Keratinocyte (primary cell): Measurements from ENCODE around the gene CCDC54. TPM values are rescaled to one million over a fixed set of nuclear protein-coding genes. Genes with fewer than 3 reads are reported as not detected.

Experiments used
- DNase-seq: peaks from one replicate; pipeline ENCODE4 v3.0.0-alpha.2; 2011; ENCODE audit warnings: low read depth, missing footprints, low spot score
- FAIRE-seq: peaks from 2 replicates; lab custom pipeline; 2011; peaks lifted over from hg19 to GRCh38; lab: Jason Lieb, UNC
- H2AFZ ChIP-seq: 2 replicates; pipeline ENCODE4 v1.6.0; 2012; ENCODE audit warnings: low read length, control low read depth, inconsistent platforms; ENCODE audit not compliant: control insufficient read depth
- H3K27ac ChIP-seq: 2 replicates; pipeline ENCODE4 v1.5.1; 2011; ENCODE audit warnings: low read length; ENCODE audit not compliant: control insufficient read depth, insufficient read depth
- H3K27me3 ChIP-seq: 3 replicates; pipeline ENCODE4 v1.6.0; 2011; ENCODE audit warnings: low read length; ENCODE audit not compliant: control insufficient read depth, insufficient read depth; ENCODE audit errors: extremely low read depth
- H3K36me3 ChIP-seq, 2 experiments: 2 replicates in 1 of 2; 3 replicates in 1 of 2; pipeline ENCODE4 v1.5.1; 2011; ENCODE audit warnings: low read length in 2 of 2, mild to moderate bottlenecking in 1 of 2; ENCODE audit not compliant: control insufficient read depth in 2 of 2, insufficient read depth in 2 of 2; ENCODE audit errors: extremely low read depth in 1 of 2
- H3K4me1 ChIP-seq: 3 replicates; pipeline ENCODE4 v1.5.1; 2011; ENCODE audit warnings: low read length; ENCODE audit not compliant: control insufficient read depth, insufficient read depth; ENCODE audit errors: extremely low read depth
- H3K4me2 ChIP-seq: 3 replicates; pipeline ENCODE4 v1.6.0; 2011; ENCODE audit warnings: low read depth, low read length; ENCODE audit not compliant: control insufficient read depth, insufficient read depth; ENCODE audit errors: extremely low read depth
- H3K4me3 ChIP-seq, 3 experiments: fragments of 200-600 bp in 1 of 3; sonication (generic) in 1 of 3; 2 replicates in 2 of 3; 3 replicates in 1 of 3; pipeline ENCODE4 v1.5.1; 2011 to 2016; ENCODE audit warnings: low read length in 3 of 3, mild to moderate bottlenecking in 3 of 3, control low read depth in 2 of 3, inconsistent platforms in 1 of 3, low read depth in 1 of 3, mixed read lengths in 1 of 3, mixed run types in 1 of 3, moderate library complexity in 1 of 3; ENCODE audit not compliant: control insufficient read depth in 2 of 3, insufficient read depth in 2 of 3; ENCODE audit errors: extremely low read depth in 1 of 3
- H3K79me2 ChIP-seq: 2 replicates; pipeline ENCODE4 v1.6.0; 2012; ENCODE audit warnings: low read length; ENCODE audit not compliant: control insufficient read depth, insufficient read depth
- H3K9ac ChIP-seq: 3 replicates; pipeline ENCODE4 v1.6.0; 2011; ENCODE audit warnings: low read length; ENCODE audit not compliant: control insufficient read depth, insufficient read depth; ENCODE audit errors: extremely low read depth
- H3K9me1 ChIP-seq: 3 replicates; pipeline ENCODE4 v1.6.0; 2011; ENCODE audit warnings: low read length; ENCODE audit not compliant: control insufficient read depth, insufficient read depth; ENCODE audit errors: extremely low read depth
- H3K9me3 ChIP-seq: 2 replicates; pipeline ENCODE4 v1.5.1; 2012; ENCODE audit warnings: low read depth, low read length; ENCODE audit not compliant: control insufficient read depth
- H4K20me1 ChIP-seq: 3 replicates; pipeline ENCODE4 v1.6.0; 2011; ENCODE audit warnings: low read length; ENCODE audit not compliant: control insufficient read depth, insufficient read depth; ENCODE audit errors: extremely low read depth
- EZH2 ChIP-seq: IDR thresholded peaks from one replicate; pipeline ENCODE4 v1.6.1; 2012; ENCODE audit warnings: inconsistent platforms, mild to moderate bottlenecking, low read length, moderate library complexity
- dilution Hi-C: fragments of 300-500 bp; cut with MboI; formaldehyde crosslinking; loops from one replicate; pipeline ENCODE4 v1.7.0; 2020; ENCODE audit warnings: low sequenced_read_pairs; ENCODE audit not compliant: extremely low pct_ligation_motif_present
- polyA plus RNA-seq, 5 experiments: library from polyadenylated mRNA; depleted of rRNA in 3 of 5; stranded (reverse) in 3 of 5; stranded (forward) in 1 of 5; unstranded in 1 of 5; fragments of >200 nt; gene quantifications; 1 replicate in 1 of 5; 2 replicates in 3 of 5; 3 replicates in 1 of 5; pipeline versions ENCODE4 v1.2.1 to v1.2.3, GENCODE V29; 2011 to 2012; ENCODE audit warnings: missing spikeins in 2 of 5, low read depth in 1 of 5, low replicate concordance in 1 of 5
- TF ChIP-seq, protein P1 (sequence below), 3 experiments: IDR thresholded peaks in 1 of 3; conservative IDR thresholded peaks in 1 of 3; optimal IDR thresholded peaks in 1 of 3; 2 replicates in 2 of 3; 3 replicates in 1 of 3; pipeline versions ENCODE3 to v1.5.1; 2011; ENCODE audit warnings: low read length in 3 of 3, mild to moderate bottlenecking in 3 of 3, moderate library complexity in 2 of 3, control low read depth in 1 of 3, inconsistent platforms in 1 of 3; ENCODE audit not compliant: insufficient read depth in 2 of 3; ENCODE audit errors: extremely low read depth in 1 of 3

Gene CCDC54
- polyA plus RNA-seq, 1 donor (not counting 4 experiments of a cell fraction or from before 2014, with no cell fraction given): not detected

DNA sequence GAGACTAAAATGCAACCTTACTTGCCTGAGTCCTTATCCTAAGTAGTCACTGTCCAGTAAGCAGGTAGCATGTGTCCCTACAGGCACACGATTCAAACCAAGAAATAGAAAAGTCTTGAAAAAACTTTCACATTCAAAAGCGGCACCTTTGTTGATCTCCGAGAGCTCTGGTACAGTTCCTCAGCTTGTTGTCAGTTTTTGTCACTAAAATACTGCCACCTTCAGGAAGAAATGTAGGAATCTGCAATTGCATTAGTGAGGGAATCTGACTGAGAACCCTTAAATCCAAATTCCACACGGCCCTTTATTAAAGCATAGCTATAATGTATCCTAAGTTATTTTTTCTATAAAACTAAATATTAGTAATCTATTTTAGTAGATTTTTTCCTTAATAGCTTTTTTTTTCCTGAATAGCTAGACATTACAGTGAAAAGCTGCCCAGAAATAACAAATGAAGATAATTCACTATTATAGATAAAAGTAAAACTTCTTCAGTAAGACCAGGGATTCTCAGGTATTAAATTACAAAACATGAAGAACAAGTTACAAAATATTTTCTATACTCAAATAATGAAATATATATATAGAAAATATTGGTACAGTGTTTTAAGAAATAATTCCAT, 44.0 kb downstream of the CCDC54 start:
- Histone ChIP-seq H3K36me3 (no peaks in the 10 kb centered on the region), H3K9me1 (no peaks in the 10 kb centered on the region), H3K4me1 (peaks cover 13% of the 10 kb centered on the region), H4K20me1 (no peaks in the 10 kb centered on the region), H2AFZ (peak overlapping the region; percentile 81), H3K27ac (no peak overlapping the region), H3K9me3 (no peaks in the 10 kb centered on the region), H3K27me3 (no peaks in the 10 kb centered on the region), H3K4me3 (peak overlapping the region in 2 of 3 experiments; percentile 18 to 22), H3K9ac (no peak overlapping the region), H3K4me2 (peak overlapping the region; percentile 77), H3K79me2 (no peaks in the 10 kb centered on the region)
- DNase-seq (peak; percentile 15), FAIRE-seq (peak; percentile 86)
- TF ChIP-seq, protein P1, sequence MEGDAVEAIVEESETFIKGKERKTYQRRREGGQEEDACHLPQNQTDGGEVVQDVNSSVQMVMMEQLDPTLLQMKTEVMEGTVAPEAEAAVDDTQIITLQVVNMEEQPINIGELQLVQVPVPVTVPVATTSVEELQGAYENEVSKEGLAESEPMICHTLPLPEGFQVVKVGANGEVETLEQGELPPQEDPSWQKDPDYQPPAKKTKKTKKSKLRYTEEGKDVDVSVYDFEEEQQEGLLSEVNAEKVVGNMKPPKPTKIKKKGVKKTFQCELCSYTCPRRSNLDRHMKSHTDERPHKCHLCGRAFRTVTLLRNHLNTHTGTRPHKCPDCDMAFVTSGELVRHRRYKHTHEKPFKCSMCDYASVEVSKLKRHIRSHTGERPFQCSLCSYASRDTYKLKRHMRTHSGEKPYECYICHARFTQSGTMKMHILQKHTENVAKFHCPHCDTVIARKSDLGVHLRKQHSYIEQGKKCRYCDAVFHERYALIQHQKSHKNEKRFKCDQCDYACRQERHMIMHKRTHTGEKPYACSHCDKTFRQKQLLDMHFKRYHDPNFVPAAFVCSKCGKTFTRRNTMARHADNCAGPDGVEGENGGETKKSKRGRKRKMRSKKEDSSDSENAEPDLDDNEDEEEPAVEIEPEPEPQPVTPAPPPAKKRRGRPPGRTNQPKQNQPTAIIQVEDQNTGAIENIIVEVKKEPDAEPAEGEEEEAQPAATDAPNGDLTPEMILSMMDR (optimal IDR thresholded peaks at IDR 0.05 in 1 of 3, IDR thresholded peaks at IDR 0.05 in 1 of 3, conservative IDR thresholded peaks at IDR 0.05 in 1 of 3; ENCODE audit: extremely low read depth in 1 of 3, insufficient read depth in 2 of 3, low read length in 3 of 3): peak; percentile 37 to 67 (median 50)
- TF ChIP-seq EZH2: no peak
- dilution Hi-C loops: no loop called here

DNA sequence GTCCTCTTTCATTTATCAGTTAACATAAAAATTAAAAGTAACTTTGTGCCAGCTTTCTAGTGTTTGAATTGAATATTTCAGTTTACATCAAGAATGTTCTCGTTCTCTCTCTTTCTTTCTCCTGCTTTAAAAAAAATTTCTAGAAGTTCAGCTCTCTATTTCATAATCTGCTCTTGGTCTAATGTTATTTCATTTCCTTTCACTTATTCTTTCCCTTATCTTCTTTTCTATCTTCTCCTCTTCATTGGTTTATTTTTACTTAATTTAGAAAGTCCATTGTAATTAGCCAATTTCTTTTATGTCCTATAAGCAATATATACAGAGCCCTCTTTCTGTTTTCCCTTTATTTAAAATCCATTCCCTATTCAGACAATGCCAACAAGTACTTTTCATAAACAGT, 44.6 kb downstream of the CCDC54 start:
- Histone ChIP-seq H4K20me1 (no peaks in the 10 kb centered on the region), H3K4me1 (peaks cover 8% of the 10 kb centered on the region), H3K27me3 (no peaks in the 10 kb centered on the region), H3K79me2 (no peaks in the 10 kb centered on the region), H3K9me3 (no peaks in the 10 kb centered on the region), H2AFZ (no peak overlapping the region), H3K27ac (no peak overlapping the region), H3K36me3 (no peaks in the 10 kb centered on the region), H3K4me3 (no peak overlapping the region), H3K9me1 (no peaks in the 10 kb centered on the region), H3K9ac (no peak overlapping the region), H3K4me2 (no peak overlapping the region)
- no peak for TF ChIP-seq EZH2
- TF ChIP-seq, protein P1 (optimal IDR thresholded peaks at IDR 0.05 in 1 of 3, IDR thresholded peaks at IDR 0.05 in 1 of 3, conservative IDR thresholded peaks at IDR 0.05 in 1 of 3; ENCODE audit: extremely low read depth in 1 of 3, insufficient read depth in 2 of 3, low read length in 3 of 3): no peak
- FAIRE-seq (no peak), DNase-seq (no peak)
- dilution Hi-C loops: no loop called here
